LHCN-M2 (cell line): Measurements from ENCODE around the gene MFSD2B. TPM values are rescaled to one million over a fixed set of nuclear protein-coding genes. Genes with fewer than 3 reads are reported as not detected.
"Not testable (repeated sequence)": the region's sequence is repeated elsewhere in the genome, so short reads cannot be mapped to it uniquely, and the experiment has no call there.

Source experiments
- DNase-seq: peaks from one replicate; pipeline ENCODE4 v3.0.0-alpha.2; 2012; ENCODE audit warnings: low read depth
- total RNA-seq: library from RNA; depleted of rRNA; stranded (reverse); fragments of >200 nt; gene quantifications from 2 replicates; pipeline ENCODE4 v1.2.3, GENCODE V29; 2014

Gene MFSD2B
- total RNA-seq, 1 experiment from 2014 or later, result not detected

DNA sequence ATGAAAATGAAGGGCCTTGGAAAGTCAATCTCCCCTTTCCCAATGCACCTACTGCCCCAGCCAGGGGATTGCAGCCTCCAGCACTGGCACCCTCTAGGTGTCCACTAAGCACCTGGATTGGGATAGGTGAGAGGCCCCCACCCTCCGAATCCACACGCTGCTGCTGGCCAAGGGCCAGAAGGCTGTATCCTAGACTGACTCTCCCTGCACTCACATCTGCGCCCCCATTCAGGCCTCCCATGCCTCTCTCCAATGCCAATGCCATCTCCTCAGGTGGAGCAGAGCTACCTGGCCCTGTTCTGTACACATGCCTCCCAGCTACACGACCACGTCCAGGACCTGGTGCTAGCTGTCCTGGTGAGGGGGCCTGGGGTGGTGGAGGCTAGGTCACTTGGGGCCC is 9.8 kb downstream of the MFSD2B start:
- DNase-seq, result no peak

DNA sequence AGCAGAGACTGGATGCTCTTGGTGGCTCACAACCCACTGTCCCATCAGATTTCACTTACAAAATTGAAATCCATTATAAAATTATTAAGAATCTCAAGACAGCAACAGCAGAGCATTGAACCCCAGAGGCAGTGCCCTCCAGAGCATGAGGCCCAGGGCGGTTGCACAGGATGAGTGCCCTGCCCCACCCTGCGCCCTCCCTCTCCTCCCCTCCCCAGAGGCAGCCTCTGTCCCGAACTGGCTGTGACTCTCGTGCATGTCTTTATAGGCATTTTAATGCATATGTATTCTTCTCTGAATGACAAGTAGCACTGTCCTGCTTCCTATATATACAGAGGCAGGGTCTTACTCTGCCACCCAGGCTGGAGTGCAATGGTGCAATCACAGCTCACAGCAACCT is 10.4 kb downstream of the MFSD2B start:
- DNase-seq, result no peak

DNA sequence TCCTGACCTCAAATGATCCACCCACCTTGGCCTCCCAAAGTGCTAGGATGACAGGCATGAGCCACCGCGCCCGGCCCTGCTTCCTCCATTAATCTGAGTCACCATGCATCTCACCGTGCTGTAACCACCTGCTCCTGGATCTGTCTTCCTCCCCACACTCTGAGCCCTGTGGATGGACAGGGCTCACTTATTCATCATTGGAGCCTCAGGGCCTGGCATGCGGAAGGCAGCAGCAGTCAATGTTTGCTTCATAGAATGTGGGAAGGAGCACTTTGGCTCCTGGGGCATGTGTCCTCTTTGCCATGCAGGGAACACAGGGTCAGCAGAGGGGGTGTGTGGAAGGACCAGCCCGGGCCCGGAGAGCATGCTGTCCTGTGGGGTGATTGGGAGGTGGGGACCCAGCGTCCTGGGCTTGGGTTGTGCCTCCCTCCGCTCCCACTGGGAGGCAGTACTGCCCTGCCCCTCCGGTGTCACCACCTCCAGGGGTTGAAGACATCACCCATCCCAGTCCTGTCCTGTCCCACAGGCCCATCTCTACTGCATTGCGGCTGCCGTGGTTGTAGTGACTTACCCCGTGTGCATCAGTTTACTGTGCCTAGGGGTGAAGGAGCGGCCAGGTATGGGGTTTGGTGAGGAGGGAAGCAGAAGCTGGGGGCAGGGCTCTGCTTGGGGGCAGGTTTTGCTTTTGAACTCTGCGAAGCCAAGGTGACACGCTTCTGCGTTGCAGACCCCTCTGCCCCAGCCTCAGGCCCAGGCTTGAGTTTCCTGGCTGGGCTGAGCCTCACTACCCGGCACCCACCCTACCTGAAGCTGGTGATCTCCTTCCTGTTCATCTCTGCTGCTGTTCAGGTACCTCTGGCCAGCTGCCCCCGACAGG is 11.5 kb downstream of the MFSD2B start:
- DNase-seq, result peak; percentile 40

DNA sequence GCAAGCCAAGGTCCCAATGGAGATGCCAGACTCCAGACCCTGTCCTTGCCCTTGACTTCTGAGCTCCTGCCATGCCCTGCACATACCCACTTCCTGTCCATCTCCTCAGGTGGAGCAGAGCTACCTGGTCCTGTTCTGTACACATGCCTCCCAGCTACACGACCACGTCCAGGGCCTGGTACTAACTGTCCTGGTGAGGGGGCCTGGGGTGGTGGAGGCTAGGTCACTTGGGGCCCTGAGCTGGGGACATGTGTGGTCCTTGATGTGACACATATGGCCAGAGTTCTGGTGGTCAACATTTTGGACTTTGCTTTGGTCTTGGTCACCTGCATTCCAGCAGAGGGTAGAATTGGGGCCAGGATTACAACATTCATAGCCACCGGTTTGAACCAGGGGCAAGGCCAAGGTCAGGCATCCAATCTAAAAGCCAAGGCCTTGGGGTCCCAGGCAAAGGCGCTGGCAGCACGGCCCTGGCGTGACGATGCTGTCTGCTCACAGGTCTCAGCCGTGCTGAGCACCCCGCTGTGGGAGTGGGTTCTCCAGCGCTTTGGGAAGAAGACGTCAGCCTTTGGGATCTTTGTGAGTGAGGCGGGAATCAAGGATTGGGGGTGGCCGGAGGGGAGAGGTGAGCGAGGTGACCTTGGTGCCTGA is 12.6 kb downstream of the MFSD2B start:
- DNase-seq, result no peak

DNA sequence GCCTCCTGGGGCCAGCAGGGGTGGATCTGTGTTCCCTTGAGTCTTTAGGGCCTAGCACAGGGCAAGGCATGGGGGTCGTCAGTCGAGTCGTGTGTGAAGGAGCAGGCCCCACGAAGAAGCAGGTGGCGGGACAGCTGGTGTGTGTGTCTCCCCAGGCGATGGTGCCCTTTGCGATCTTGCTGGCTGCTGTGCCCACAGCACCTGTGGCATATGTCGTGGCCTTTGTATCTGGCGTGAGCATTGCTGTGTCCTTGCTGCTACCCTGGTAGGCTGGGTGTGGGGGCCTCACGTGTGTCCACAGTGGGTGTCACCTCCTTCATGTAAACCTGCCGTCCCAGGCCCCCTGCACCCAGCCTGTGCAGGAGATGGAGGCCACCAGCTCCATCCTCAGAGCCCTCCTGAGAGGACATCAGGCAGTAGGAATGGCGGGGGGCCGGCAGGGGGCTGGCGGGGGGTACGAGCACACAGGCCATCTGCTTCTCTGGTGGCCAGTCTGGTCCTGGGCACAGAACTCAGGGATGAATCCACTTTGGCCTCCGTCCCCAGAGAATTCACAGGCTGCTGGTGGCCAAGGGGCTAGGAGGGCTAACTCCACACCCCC is 13.2 kb downstream of the MFSD2B start:
- DNase-seq, result no peak

DNA sequence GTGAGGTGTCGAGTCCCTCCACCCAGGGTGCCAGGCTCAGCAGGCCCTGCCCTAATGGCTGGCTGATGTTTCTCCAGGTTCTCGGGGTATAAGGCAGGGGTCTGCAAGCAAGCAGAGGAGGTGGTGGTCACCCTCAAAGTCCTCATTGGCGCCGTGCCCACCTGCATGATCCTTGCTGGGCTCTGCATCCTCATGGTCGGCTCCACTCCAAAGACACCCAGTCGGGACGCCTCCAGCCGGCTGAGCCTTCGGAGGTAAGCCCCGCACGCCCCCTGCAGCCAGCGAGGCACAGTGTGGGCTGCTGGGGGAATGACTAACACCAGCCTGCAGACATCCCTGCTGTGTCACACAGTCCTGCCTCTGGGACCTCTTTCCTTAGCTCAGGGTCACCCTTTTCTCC is 14.1 kb downstream of the MFSD2B start:
- peak; percentile 8 for DNase-seq

DNA sequence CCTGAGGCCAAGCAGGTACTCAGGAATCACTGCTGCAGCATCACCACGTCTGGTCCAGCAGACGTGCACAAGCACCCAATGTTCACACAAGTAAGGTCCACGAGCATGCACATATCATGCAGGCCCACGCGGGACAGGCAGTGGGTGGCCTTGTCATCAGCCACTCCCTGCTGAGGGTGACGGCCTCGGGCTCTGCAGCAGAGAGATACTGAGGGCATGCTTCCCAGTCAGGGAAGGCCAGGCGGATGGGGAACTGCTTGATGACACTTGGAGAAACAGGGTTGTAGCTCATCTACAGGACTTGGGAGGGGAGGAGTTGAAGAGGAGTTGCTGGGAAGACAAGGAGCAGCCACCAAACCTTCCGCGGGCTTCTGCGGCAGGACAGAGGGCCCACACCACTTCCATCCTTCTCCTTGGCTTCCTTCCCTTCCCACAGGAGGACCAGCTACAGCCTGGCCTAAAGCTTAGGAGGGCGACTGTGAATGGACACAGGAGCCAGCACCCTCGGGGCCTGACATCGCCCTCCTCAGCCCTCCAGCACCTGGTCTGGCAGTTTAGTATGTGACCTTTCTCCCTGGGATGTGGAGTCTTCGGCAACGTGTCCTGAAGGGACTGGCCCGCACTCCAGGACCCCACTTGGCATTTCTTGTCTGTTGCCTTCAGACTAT is 15.2 kb downstream of the MFSD2B start:
- DNase-seq, result no peak

DNA sequence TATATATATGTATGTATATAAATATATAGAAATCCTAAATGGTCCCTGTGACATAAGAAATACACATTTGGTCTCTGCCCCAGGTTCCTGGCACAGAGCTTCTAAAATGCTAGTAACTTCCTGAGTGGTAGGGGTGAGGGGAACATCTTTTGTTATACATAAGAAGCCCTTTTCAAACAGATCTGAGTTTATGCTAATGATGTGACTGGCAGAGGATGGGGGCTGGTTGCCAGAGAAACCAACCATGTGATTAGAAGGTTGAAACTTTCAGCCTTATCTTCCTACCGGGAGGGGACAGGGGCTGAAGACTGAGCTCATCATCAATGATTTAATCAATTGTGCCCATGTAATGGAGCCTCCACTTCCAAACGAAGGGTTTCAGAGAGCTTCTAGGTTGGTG is 16.3 kb downstream of the MFSD2B start:
- DNase-seq, result no peak

DNA sequence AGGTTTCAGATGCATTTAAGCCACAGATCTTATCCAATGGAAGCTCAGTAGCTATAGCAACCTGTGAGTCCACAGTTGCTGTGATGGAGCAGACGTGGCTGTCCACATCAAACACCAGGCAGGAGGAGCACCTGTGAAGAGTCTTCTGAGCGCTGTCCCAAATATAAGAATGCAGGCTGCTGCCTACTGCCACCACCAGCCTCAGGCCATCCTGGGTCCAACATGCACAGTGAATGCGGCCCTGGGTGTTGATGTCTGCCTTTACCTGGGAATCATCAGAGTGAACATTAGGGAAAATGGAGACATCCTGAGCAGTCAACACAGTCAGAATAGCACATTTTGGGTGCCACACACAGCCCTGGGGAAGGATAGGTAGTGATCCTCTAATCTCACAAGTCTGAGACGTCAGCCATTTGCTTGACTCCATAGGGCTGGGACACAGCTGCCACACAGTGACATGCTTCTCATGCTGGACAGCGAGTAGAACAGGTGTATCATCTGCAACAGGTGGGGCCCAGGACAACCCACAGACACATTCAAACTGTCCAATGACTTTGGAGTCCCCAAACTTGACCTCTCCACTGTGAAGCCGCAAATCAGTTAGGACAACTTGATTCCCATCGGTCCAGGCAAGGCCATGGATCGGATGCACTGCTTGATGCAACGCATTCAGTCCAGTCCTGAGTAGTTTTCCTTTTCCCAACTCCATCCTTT is 29.1 kb downstream of the MFSD2B start:
- DNase-seq, result no peak

DNA sequence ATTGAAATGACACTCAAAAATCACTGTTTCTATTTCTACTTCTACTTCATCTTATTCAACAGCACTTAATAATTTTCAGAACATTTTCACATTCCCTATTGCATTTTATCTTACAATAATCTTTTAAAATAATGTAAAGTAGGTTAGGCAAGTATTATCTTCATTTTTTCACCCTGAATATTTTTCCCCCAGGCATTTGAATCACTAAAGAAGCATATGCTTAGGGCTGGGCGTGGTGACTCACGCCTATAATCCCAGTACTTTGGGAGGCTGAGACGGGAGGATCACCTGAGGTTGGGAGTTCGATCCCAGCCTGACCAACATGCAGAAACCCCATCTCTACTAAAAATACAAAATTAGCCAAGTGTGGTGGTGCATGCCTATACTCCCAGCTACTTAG is 30.6 kb downstream of the MFSD2B start:
- DNase-seq, result no peak

DNA sequence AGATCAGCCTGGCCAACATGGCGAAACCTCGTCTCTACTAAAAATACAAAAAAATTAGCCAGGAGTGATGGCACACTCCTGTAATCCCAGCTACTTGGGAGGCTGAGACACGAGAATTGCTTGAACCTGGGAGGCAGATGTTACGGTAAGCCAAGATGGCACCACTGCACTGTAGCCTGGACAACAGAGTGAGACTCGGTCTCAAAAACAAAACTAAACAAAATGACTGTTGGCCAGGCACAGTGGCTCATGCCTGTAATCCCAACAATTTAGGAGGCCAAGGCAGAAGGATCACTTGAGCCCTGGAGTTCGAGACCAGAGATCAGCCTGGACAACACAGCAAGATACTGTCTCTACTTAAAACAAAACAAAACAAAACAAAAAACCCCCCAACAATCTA is 33.2 kb downstream of the MFSD2B start:
- DNase-seq, result not testable (repeated sequence)

DNA sequence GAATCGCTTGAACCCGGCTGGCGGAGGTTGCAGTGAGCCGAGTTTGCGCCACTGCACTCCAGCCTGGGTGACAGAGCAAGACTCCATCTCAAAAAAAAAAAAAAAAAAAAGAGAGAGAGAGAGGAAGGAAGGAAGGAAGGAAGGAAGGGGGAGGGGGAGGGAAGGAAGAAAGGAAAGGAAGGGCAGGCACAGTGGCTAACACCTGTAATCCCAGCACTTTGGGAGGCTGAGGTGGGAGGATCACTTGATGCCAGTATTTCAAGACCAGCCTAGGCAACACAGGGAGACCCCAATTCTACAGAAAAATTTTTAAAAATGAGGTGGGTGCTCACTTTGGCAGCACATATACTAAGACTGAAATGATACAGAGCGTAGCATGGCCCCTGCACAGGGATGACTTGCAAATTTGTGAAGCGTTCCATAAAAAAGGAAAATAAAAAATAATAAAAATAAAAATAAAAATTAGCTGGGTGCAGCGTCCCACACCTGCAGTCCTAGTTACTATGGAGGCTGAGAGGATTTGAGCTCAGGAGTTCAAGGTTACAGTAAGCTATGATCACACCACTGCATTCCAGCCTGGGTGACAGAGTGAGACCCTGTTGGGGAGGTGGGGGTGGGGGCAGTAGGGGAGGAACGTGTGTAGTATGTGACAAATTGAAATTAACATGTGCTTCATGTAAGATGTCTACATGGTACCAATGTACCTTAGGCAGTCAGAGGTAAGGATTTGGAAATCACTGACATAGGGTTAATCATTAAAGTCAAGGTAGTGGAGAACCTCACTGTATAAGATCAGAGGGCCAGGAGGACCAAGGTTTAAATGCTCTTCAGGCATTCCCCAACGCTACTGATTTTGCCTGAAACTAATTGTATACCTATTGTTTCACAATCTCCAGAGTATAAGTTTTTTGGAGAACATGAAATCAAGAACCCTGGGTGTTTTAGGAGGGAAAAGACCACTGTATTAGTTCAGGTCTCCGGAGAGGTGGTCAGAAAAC is 35.9 kb downstream of the MFSD2B start:
- no peak for DNase-seq

DNA sequence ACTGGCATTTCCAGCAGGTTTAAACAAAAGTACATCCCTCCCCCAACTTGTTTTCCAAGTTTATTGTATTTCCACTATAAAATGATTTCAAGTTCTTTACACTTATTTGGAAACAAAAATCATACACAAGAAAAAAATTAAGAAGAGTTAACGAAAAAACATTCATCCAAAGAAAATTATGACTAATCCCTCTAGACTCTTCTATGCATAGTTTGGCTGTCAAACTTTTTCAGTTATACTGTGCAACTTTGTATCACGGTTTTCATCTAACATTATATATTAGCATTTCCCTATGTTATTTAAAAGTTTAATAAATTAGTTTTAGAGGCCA is 36.7 kb downstream of the MFSD2B start:
- DNase-seq, result no peak

DNA sequence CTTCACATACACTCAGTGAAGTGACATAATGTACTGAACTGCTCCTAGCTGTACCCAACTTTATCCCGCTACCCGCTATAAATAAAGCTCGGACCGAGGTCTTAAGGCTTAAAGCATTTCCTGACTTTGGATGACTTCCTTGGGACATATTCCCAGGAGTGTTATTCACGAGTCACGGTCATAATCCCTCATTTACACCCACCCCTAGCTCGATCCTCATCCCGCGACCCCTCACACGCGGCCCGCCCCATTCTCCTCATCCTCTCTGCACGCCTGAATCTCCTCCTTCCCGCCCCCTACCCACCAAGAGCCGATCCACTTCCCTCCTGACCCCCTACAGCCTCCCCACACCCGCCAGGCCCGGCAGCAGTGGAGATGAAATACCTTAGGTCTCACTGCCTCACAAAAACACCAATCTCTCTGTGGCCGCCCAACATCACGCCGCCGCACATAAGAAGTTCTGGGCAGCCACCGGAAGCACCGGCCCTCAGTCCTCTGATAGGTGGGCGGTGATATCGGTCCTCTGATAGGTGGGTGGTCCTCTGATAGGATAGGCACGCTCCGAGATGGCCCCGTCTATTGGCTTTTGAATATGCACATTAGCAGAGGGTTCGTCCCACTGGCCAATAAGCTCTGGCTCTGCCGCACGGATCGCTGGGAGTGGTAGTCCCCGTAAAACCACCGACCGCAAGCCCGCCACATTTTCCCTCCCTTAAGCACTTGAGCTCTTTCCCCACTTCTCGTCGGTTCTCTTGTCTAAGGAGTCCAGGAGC is 37.2 kb downstream of the MFSD2B start, which contains the start of gene WDCP:
Gene WDCP (minus strand): TSS at position 462 of the 773 bp plus-strand sequence. CDS start 7,897 bp downstream, outside the sequence.
- peak; percentile 98 for DNase-seq

DNA sequence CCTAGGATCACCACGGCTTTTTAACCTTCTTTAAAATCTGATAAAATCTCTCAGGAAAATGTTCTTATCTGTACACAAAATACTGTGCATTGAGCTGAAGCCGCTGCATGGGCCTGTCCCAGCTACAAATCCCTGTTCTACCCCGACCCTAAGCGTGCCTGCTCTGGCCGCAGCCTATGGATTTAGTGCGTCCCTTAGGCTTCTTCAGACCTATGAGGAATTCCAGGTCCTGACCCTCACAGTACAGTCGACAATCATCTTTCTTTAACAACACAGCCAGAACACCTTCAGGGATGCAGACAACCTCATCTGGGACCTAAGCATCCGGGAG is 37.8 kb downstream of the MFSD2B start:
- DNase-seq, result no peak

DNA sequence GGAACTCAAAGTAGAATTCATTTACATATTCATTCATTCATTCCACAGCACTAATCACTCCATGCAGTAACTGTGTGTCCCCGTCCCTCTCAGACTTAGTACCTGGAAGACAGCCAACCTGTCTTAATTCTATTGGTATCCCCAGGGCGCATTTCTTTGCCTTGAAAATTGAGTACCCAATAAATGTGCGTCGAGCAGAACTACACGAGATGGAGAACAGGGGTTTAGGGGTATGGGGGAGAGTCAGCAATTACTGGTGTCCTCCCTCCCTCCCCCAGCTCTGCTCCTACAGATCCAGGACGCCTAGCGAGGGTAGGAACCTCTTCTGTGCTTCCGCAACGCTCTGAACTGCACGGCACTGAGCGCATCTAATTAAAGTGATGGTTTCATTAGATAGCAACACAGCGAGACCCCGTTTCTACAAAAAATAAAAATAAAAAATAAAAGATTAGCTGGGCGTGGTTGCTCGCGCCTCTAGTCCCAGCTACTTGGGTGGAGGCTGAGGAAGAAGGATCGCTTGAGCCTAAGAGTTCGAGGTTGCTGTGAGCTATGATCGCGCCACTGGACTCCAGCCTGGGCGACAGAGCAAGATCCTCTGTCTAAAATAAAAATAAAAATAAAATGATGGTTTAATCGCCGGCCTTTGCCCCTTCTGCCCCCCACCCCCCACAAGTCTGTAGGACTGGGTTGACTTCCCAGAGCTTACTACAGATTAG is 39.0 kb downstream of the MFSD2B start:
- DNase-seq, result no peak

DNA sequence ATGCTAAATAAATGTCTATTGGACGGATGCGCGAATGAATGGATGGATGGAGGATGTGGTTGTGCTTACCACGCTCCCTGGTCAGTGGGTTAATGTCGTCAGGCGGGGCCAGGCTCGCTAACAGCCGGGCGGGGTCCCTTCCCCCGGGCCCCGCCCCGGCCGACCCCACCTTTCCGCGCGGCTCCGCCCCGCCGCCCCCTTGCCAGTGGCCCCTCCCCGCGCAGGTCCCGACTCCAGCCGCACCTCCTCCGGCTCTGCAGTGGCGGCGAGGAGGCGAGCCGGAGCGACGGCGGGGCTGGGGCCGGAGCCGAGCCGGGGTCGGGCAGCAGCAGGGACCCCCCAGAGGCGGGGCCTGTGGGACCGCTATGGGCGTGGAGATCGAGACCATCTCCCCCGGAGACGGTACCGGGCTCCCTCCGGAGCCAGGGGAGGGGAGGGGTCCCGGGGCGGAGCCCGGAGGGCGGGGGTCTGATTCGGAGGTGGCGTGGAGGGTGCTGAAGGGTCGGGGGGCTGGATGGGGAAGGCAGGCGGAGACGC is 39.7 kb downstream of the MFSD2B start, which contains the start of gene FKBP1B:
Gene FKBP1B (plus strand): TSS at position 257 of the 537 bp plus-strand sequence. CDS start 109 bp downstream, at position 366.
- peak; percentile 43 for DNase-seq
